ENCODE results near the gene TAP2. TPM values are rescaled to one million over a fixed set of nuclear protein-coding genes. Genes with fewer than 3 reads are reported as not detected.

The TAP2 gene
- total and polyA plus RNA-seq, 2 of the 13 experiments (the other 11 are each of a cell fraction or from before 2014, with no cell fraction given): 10.3 to 17.6 TPM

- TF ChIP-seq PPARG (CRISPR knock-in tag; conservative IDR thresholded peaks at IDR 0.05): no peak
- TF ChIP-seq MTF1 (CRISPR knock-in tag; IDR thresholded peaks at IDR 0.05): peak; percentile 98
- no peak; the same call in 1 of the 2 replicates for TF ChIP-seq ZMAT3 (CRISPR knock-in tag; conservative IDR thresholded peaks at IDR 0.05)
- TF ChIP-seq ZFY (CRISPR knock-in tag; IDR thresholded peaks at IDR 0.05): peak; percentile 92
- TF ChIP-seq E2F2 (CRISPR knock-in tag; IDR thresholded peaks at IDR 0.05; ENCODE audit: borderline replicate concordance): no peak; the same call in 1 of the 2 replicates
- no peak for TF ChIP-seq ZNF761 (CRISPR knock-in tag; conservative IDR thresholded peaks at IDR 0.05)
- no peak for TF ChIP-seq ZNF512B (CRISPR knock-in tag; IDR thresholded peaks at IDR 0.05; ENCODE audit: borderline replicate concordance)
- TF ChIP-seq ZKSCAN1 (IDR thresholded peaks at IDR 0.05; ENCODE audit: low read length): 0 out of 2 replicates have a peak, but pooled peaks have one; percentile 28
- no peak for TF ChIP-seq SOX5 (CRISPR knock-in tag; IDR thresholded peaks at IDR 0.05; ENCODE audit: borderline replicate concordance)
- TF ChIP-seq UBTF (CRISPR knock-in tag; IDR thresholded peaks at IDR 0.05): peak; percentile 93
- no peak for TF ChIP-seq ZNF253 (CRISPR knock-in tag; IDR thresholded peaks at IDR 0.05; ENCODE audit: borderline replicate concordance)
- TF ChIP-seq EZH2 (conservative IDR thresholded peaks at IDR 0.05; ENCODE audit: low read depth, low read length): no peak
- TF ChIP-seq SMARCE1 (IDR thresholded peaks at IDR 0.05; ENCODE audit: borderline replicate concordance): no peak
- TF ChIP-seq SMYD3 (CRISPR knock-in tag; IDR thresholded peaks at IDR 0.05): peak; percentile 39; the same call in 1 of the 2 replicates
- TF ChIP-seq CREBL2 (CRISPR knock-in tag; IDR thresholded peaks at IDR 0.05; ENCODE audit: borderline replicate concordance): peak; percentile 37; the same call in 1 of the 2 replicates
- TF ChIP-seq ZNF766 (CRISPR knock-in tag; IDR thresholded peaks at IDR 0.05; ENCODE audit: borderline replicate concordance): peak; percentile 65; the same call in 1 of the 2 replicates
- no peak for TF ChIP-seq ZNF230 (CRISPR knock-in tag; IDR thresholded peaks at IDR 0.05)
- 0 out of 2 replicates have a peak, but pooled peaks have one; percentile 53 for TF ChIP-seq GATA4 (IDR thresholded peaks at IDR 0.05; ENCODE audit: borderline replicate concordance, low read depth)
- TF ChIP-seq ZNF615 (CRISPR knock-in tag; IDR thresholded peaks at IDR 0.05; ENCODE audit: borderline replicate concordance): no peak; the same call in 1 of the 2 replicates
- peak; percentile 85 for TF ChIP-seq ZNF563 (CRISPR knock-in tag; IDR thresholded peaks at IDR 0.05)
- peak; percentile 84 for TF ChIP-seq MED1 (CRISPR knock-in tag; IDR thresholded peaks at IDR 0.05)
- peak; percentile 40; the same call in 1 of the 2 replicates for TF ChIP-seq SMC3 (IDR thresholded peaks at IDR 0.05; ENCODE audit: low read length)
- no peak for TF ChIP-seq XBP1 (CRISPR knock-in tag; IDR thresholded peaks at IDR 0.05)
These were observed 15.2 kb upstream of the TAP2 start, which contains the start of the genes PSMB9 and TAP1 (continued) for GRCh38 chr6:32853541-32854375.
